HG02623 (cell line): ENCODE data around the gene PMPCA.

Experiments used
- ATAC-seq: cut with Tn5 transposase; IDR thresholded peaks from one replicate; pipeline ENCODE4 v1.9.1; 2021; ENCODE audit warnings: moderate library complexity; ENCODE audit not compliant: unreplicated experiment

The PMPCA gene

GRCh38 chr9:136410500-136411287, at the start of gene PMPCA, which contains the start of gene ENTR1:
TSS of gene PMPCA (plus strand) at chr9:136410658. CDS start at chr9:136410669, 11 bp downstream.
TSS of gene ENTR1 (minus strand) at chr9:136410614. CDS start at chr9:136410397, 217 bp downstream.
- ATAC-seq, result peak; percentile 87

- no peak for ATAC-seq
Observed at GRCh38 chr9:136361047-136361753, 49.3 kb upstream of the PMPCA start.

GRCh38 chr9:136361754-136362449, 48.6 kb upstream of the PMPCA start:
- ATAC-seq, result no peak

GRCh38 chr9:136362450-136362784, 48.0 kb upstream of the PMPCA start:
- ATAC-seq, result no peak

GRCh38 chr9:136363106-136363948, 47.1 kb upstream of the PMPCA start, which contains the start of gene DNLZ:
TSS of gene DNLZ (minus strand) at chr9:136363744. CDS start at chr9:136363714, 30 bp downstream.
- peak; percentile 68 for ATAC-seq

GRCh38 chr9:136363949-136364748, 46.3 kb upstream of the PMPCA start:
- ATAC-seq, result no peak

- no peak for ATAC-seq
Observed at GRCh38 chr9:136364942-136365774, 45.3 kb upstream of the PMPCA start.

- ATAC-seq, result no peak
Observed at GRCh38 chr9:136365775-136366222, 44.7 kb upstream of the PMPCA start.

- ATAC-seq, result no peak
Observed at GRCh38 chr9:136366826-136367225, 43.6 kb upstream of the PMPCA start.

- ATAC-seq, result no peak
Observed at GRCh38 chr9:136367296-136368145, 42.9 kb upstream of the PMPCA start.

GRCh38 chr9:136368190-136368589, 42.3 kb upstream of the PMPCA start:
- no peak for ATAC-seq

- ATAC-seq, result no peak
Observed at GRCh38 chr9:136370037-136370436, 40.4 kb upstream of the PMPCA start.

GRCh38 chr9:136370687-136371532, 39.5 kb upstream of the PMPCA start:
- ATAC-seq, result no peak

GRCh38 chr9:136371533-136371880, 39.0 kb upstream of the PMPCA start:
- no peak for ATAC-seq

GRCh38 chr9:136372006-136372405, 38.5 kb upstream of the PMPCA start:
- no peak for ATAC-seq

GRCh38 chr9:136372561-136373299, 37.7 kb upstream of the PMPCA start:
- no peak for ATAC-seq
